HG02678 (cell line): ENCODE results near the gene MBNL1.
"Not testable (repeated sequence)": the region's sequence is repeated elsewhere in the genome, so short reads cannot be mapped to it uniquely, and the experiment has no call there.

Source experiments
- ATAC-seq: cut with Tn5 transposase; IDR thresholded peaks from one replicate; pipeline ENCODE4 v1.9.1; 2021; ENCODE audit warnings: mild to moderate bottlenecking, moderate library complexity; ENCODE audit not compliant: unreplicated experiment

The MBNL1 gene

GRCh38 chr3:152317184-152317583 is 48.5 kb downstream of the MBNL1 start:
- no peak for ATAC-seq

- no peak for ATAC-seq
Observed at GRCh38 chr3:152317956-152318355, 49.2 kb downstream of the MBNL1 start.

GRCh38 chr3:152318512-152318911 is 49.8 kb downstream of the MBNL1 start:
- no peak for ATAC-seq

- ATAC-seq, result no peak
Observed at GRCh38 chr3:152319256-152319655, 50.5 kb downstream of the MBNL1 start.

- no peak for ATAC-seq
Observed at GRCh38 chr3:152319831-152320617, 51.3 kb downstream of the MBNL1 start.

- no peak for ATAC-seq
Observed at GRCh38 chr3:152321200-152321954, 52.6 kb downstream of the MBNL1 start.

- ATAC-seq, result no peak
Observed at GRCh38 chr3:152321955-152322377, 53.2 kb downstream of the MBNL1 start.

- peak; percentile 49 for ATAC-seq
Observed at GRCh38 chr3:152322756-152323155, 54.0 kb downstream of the MBNL1 start.

GRCh38 chr3:152323834-152324233 is 55.1 kb downstream of the MBNL1 start:
- ATAC-seq, result peak; percentile 77

- no peak for ATAC-seq
Observed at GRCh38 chr3:152325136-152325535, 56.4 kb downstream of the MBNL1 start.

- no peak for ATAC-seq
Observed at GRCh38 chr3:152327203-152327602, 58.5 kb downstream of the MBNL1 start.

GRCh38 chr3:152328841-152329240 is 60.1 kb downstream of the MBNL1 start:
- ATAC-seq, result no peak

- no peak for ATAC-seq
Observed at GRCh38 chr3:152330559-152330958, 61.8 kb downstream of the MBNL1 start.

- ATAC-seq, result no peak
Observed at GRCh38 chr3:152331018-152331541, 62.4 kb downstream of the MBNL1 start.

GRCh38 chr3:152331998-152332397 is 63.3 kb downstream of the MBNL1 start:
- ATAC-seq, result no peak

GRCh38 chr3:152333928-152334327 is 65.2 kb downstream of the MBNL1 start:
- ATAC-seq, result no peak

- ATAC-seq, result no peak
Observed at GRCh38 chr3:152334761-152335160, 66.0 kb downstream of the MBNL1 start.

- no peak for ATAC-seq
Observed at GRCh38 chr3:152335273-152335672, 66.5 kb downstream of the MBNL1 start.

- ATAC-seq, result not testable (repeated sequence)
Observed at GRCh38 chr3:152337337-152337736, 68.6 kb downstream of the MBNL1 start.

- ATAC-seq, result no peak
Observed at GRCh38 chr3:152338159-152338720, 69.5 kb downstream of the MBNL1 start.

- ATAC-seq, result no peak
Observed at GRCh38 chr3:152339881-152340505, 71.3 kb downstream of the MBNL1 start.
